ENCODE data around the gene KRT3.

Gene KRT3

DNA sequence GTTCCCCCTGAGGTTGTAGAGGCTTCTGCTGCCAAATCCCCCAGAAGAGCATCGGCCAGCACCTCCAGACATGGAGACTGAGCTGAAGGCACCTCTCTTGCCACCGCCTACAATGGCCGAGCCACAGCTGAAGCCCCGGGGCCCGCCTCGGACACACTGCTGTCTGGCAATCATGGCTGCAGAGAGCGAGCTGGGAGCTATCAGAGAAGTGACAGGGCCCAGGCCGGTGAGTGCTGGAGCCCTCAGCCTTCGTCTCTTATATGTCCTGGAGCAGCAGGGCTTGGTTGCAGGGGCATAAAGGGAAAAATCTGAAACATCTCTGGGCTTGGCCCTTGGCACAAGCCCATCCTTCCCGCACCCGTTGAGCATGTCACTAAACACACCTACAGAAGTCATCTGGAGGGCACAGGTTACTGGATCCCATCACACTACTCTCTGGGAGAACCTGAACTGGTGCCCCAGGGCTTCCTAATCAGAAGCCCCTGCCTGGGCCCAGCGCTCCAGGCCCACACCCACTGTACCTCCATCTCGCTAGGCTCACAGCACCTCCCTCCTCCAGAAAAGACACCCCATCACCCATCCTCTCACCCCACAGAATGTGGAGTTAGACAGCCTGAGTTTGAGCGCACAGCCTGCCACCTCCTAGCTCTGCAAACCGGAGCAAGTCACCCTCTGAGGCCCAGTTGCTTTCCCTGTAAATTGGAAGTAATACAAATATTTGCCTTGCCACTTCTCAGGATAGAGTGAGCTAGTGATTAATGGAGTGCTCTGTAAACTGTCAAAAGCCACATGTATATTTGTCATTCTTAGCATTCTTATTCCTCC, 18.2 kb upstream of the KRT3 start, which contains the start of gene KRT4:
KRT4 (minus strand) TSS at position 232 of the 825 bp plus-strand sequence; CDS start at position 174, 58 bp downstream.
- no peak for DNase-seq (ENCODE audit: low spot score)

DNA sequence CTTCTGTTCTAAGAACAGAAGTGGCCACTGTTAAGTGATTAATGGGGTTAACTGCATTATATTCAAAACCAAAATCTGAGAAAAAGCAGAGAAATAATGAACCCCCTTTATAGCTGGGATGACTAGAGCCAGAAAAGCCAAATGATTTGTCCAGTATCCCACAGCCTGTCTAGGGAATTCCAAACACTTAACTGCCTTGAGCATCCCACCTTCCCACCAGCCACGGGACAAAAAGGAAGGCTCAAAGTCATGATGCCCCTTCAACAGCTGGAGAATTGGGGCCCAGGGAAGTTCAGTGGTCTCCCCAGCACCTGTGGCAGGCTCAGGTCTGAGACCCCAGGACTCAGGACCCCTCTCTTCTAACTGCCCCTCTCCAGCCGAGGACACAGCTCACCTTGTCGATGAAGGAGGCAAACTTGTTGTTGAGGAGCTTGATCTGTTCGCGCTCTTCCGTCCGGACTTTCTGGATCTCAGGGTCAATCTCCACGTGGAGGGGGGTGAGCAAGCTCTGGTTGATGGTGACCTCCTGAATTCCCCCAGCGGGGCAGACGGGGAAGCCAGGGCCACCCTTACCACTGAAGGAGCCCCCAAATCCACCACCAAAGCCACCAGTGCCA, 17.4 kb upstream of the KRT3 start:
- DNase-seq (ENCODE audit: low spot score): no peak

DNA sequence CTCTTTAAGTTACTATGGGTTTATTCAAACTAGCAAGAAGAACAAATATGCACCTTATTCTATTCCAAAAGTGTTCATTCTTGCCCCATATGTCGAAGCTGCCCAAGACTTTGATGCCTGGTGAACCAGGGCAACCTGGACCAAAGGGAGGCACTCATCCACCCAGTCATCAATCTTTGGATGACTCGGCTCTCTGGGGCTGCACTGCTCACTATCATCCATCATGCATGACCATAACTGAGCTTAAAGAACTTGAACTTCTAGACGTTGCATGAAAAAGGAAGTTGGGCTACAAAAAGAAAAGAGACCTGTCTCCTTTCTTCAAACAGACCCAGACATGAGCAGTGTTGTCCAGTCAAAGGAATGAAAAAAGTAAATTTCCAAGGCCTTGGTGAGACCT, 16.8 kb upstream of the KRT3 start:
- no peak for DNase-seq (ENCODE audit: low spot score)

DNA sequence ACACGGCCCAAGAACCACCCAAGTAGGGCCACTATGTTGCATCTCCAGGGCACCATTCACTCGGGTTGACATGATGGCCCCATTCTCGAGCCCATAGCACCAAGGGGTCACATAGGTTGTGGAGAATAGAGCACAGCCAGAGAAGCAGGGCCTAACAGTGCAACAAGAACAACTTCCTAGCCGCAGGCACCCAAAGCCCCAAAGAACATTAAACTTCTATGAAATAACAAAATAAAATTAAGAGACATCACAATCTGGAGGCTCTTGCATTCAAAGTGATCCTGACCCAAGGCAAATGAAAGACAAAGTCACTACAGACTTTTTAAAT, 16.1 kb upstream of the KRT3 start:
- no peak for DNase-seq (ENCODE audit: low spot score)

DNA sequence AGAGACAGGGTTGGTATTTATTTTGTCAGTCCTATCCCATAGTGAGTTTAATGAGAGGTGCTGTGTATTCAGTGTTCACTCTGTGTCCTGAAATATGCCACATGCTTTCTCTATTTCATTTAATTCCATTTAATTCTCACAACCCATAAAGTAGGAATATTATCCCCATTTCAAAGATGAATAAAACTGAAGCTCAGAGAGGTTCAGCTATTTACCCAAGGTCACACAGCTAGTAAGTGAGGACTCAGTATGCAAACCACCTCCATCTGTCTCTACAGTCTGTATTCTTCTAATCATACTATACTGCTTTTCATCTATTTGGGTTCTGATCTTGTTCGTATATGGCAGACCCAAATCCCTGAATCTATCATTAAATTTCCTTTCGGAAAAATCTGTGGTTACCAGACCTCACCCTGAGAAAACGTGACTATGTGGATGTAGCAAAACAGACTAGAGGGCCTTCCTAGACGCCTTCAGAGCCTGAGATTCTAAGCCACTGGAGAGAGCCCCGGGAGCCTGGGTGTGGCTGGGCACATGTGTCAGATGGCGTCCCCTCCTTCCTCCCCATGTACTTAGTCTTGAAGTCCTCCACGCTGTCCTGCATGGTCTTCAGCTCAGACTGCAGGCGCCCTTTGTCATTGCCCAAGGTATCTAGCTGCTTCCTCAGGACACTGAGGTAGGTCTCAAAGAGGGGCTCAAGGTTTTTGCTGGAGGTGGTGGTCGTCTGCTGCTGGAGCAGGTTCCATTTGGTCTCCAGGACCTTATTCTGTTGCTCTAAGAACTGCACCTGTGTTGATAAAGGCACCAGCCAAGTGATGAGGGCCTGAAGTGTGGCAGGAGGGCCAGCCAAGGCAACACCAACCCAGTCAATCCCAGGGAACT, 15.5 kb upstream of the KRT3 start:
- no peak for DNase-seq (ENCODE audit: low spot score)

DNA sequence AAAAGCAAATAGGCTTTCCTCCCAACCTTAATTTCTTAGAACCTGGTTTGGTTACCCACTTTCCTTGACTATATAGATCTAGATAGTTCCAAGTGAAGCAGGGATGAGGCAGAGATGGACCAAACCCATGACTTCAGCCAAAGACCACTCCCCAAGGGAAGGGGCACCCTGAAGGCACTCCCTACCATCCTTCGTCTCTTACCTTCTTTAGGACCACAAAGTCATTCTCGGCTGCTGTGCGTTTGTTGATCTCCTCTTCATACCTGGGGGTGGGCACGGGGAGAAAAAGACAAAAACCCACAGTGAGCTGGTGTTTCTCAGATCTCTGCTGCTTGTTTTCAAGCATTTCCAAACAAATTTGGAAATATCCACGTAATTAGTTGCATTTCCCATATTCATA, 14.6 kb upstream of the KRT3 start:
- DNase-seq (ENCODE audit: low spot score): no peak

DNA sequence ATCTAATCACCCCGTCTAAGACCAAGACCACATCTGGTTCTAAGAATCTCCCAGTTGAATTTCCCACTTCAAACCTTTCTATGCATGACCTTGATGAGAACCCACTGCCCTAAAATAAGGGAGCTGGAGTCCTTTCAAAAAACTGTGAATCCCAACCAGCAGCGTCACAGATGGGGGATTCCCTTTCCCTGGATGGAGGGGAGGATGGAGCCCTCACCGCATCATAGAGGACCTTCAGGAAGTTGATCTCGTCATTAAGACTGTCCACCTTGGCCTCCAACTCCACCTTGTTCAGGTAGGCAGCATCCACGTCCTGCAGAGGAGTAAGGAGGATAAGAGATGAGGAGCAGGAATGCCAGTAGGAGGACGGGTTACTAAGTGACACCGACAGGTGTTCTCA, 13.2 kb upstream of the KRT3 start:
- DNase-seq (ENCODE audit: low spot score): no peak

DNA sequence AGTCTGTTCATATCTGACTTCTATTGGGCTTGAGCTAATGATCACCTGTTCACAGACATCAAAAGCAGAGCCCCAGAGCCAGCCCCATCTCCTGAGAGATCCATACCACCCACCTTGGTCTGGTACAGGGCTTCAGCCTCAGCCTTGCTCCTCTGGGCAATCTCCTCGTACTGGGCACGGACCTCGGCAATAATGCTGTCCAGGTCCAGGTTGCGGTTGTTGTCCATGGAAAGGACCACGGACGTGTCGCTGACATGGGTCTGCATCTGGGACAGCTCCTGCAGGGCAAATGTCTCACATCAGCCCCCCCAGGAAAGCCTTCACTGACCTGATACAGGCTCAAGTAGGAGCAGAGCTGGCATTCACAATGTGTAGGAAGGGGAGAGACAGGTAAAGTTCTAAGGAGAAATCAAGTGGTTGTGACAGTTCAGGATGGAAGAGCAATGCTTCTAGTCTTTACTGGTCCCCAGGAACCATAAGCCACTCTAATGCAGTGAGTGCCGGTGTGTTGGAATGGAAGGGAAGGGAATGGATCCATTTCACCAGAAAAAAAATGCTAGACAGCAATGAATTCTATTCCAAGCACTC, 12.8 kb upstream of the KRT3 start:
- no peak for DNase-seq (ENCODE audit: low spot score)

DNA sequence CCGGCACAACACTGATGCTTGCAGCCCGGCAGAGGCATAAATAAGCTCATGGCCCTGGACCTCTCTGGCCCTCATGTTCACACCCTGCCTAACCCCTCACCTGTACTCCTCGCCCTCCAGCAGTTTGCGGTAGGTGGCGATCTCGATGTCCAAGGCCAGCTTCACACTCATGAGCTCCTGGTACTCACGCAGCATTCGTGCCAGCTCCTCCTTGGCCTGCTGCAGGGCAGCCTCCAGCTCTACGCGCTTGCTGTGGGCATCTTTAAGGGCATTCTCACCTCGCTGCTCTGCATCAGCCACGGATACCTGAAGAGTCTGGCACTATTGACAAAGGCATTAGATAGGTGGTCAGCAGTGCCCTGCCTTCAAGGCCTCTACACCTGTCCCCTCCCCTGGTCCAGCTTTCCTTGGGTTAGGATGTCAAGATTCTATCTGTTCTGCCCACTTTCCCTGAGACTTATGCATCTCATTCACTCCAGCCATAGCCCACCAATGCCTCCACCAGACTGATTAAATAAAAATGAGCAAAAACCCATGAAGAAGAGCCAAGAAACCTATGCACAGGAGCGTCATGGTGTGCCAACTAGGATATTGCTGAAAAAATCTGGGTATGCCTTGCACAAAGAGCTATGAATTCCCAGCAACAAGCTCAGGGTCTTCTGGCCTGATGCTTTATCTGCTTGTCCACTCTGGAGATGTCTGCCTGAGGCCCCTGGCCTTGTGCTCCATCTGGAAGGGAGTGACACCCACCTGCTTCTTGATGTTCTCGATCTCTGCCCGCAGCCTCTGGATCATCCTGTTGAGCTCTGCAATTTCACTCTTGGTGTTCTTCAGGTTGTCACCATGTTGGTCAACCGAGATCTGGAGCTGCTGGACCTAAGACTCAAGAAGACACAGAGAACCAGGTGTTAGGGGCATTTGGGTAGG, 11.9 kb upstream of the KRT3 start:
- no peak for DNase-seq (ENCODE audit: low spot score)

DNA sequence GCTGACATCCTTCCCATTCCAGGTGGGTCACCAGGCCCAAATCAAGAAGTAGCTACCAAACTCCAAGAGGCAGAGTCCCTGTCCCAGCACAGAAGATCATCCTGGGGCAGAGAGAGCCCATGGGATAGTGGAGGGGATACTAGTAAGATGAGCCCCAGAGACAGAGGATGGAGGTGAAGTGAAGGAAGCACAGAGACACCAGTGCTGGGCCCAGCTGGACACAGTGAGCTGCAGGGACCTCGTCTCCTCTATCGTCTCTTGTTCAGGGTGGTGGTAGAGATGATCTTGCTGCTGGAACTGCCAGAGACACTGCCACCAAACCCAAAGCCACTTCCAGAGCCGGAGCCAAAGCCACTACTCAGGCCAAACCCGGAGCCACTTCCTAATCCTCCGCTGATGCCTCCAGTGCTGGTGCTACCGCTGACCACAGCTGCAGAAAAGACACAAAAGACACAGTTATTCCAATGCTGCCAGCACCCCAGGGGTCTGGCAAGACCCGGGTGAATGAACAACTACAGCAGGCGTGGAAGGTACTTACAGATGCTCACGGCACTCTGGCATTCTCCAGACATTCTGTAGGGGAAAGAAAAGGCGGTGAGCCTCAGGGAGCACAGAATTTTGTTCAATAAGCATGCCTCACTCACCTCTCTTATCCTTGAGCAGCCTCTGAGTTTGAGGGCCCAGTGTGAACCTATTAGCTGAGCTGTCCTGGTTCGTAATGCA, 11.1 kb upstream of the KRT3 start:
- no peak for DNase-seq (ENCODE audit: low spot score)

DNA sequence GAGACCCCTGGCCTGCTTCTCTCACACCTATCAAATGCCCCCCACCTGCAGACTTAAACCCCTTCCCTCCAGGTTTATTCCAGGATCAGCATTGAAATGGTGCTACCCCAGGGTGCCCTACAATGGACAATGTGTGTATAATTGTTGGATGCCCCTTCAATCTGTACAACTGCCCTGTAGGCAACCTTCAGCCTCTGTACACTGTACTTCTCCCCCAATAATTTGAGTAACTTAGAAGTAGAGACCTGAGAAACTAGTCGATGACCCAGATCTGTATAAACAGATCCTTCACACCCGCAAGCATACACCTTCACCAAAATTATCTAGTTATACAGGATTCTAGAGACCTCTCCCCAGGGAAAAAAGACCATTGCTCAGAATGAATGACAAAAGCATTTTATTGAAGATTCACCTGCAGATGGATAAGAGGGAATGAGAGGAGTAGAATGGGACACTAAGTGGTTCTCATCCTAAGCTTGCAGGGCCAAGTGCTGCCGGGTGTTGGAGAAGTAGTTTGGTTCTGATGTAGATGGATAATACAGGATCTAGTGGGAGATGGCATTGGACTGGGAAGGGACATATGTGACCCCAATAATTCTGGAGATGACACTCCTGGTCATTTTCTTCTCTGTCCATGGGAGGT, 10.4 kb upstream of the KRT3 start:
- no peak for DNase-seq (ENCODE audit: low spot score)

DNA sequence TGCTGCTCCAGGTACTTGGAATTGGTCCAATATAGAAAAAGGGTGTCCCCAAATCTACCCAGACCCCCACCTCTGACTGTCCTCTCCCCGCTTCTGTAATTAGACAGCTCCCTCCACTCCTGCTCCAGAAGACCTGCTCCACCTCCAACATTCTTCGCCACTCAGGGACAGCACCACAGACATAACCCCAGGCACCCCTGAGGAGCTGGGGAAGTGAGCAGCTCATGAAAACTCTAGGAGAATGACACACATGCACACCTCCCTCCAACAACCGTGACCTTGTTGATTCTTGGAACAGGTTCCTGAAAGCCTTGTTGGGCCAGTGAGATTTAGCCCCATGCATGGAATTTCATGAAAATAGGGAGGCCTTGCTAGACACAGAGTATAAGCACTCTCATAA, 9.8 kb upstream of the KRT3 start:
- no peak for DNase-seq (ENCODE audit: low spot score)

DNA sequence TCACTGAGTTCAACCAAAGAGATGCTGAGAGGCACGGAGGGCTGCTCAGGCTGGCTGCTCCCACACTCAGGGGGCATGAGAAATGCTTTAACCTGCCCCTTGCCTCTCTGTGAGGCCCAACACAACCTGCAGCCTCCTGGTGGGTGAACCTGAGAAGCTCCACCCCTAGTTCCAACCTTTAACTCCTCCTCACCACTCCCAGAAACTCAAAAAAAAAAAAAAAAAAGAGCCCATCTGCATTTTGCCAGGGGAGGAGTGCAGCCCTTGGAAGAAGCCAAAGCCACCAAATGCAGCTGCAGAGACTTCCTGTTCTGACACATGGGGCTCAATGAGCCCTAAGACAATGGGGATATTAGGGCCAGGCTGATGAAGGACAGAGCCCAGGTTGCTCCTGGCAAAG, 9.1 kb upstream of the KRT3 start:
- no peak for DNase-seq (ENCODE audit: low spot score)

DNA sequence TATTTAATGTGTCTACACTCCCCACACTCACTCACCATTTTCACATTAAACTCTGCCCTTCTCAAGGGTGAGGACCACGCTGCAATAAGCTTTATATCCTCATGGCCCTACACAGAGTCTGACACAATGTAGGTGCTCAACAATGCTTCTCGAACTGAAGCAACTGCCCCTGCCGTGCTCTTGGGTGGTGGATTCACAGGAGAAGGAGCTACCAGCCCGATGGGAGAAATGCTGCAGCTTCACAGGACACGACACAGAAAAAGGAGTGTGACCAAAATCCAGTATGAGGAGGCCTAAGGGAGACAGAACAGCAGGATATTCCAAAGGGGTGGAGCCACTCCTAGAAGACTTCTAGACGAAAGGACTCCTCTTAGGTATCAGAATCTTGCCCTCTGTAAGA, 6.5 kb upstream of the KRT3 start:
- DNase-seq (ENCODE audit: low spot score): no peak

DNA sequence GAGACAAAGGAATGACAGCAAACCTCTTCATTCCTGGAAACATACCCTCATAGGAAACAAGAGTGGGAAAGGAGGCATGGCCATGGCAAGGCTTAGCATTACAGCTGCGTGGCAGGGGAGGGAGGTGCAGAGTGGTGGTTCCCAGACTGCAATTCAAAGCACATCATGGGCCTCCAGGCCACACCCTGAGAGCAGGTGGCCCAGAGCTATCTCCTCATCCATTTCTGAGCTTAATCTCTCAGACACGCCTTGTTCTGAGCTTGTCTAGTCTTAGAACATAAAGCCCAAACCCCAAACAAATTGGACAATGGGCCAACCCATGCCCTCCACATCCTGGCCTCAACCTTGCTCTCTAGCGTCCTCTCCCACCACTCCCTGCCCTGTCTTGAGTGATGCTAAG, 5.9 kb upstream of the KRT3 start:
- no peak for DNase-seq (ENCODE audit: low spot score)

DNA sequence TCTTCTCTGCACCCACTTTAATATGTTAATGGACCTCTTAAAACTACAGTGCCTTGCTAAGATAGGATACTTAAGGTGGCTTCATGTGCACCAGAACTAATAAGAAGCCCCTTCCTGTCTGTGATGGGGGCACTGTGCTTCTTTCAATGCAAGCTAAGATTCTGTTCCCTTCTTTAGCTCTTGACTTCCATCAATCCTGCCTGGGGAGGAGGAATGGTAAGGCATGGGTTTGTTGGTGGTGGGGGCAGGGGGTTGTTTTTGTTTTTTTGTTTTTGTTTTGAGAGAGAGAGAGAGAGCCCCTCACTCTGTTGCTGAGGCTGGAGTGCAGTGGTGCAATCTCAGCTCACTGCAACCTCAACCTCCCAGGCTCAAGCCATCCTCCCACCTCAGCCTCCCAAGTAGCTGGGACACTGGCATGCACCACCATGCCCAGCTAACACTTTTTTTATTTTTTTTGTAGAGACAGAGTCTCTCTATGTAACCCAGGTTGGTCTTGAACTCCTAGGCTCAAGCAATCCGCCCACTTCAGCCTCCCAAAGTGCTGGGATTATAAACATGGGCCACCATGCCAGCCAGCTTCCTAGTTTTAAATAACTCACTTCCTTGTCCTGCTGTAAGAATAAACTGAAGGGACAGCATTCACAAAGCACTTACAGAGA, 4.5 kb upstream of the KRT3 start:
- DNase-seq (ENCODE audit: low spot score): no peak

DNA sequence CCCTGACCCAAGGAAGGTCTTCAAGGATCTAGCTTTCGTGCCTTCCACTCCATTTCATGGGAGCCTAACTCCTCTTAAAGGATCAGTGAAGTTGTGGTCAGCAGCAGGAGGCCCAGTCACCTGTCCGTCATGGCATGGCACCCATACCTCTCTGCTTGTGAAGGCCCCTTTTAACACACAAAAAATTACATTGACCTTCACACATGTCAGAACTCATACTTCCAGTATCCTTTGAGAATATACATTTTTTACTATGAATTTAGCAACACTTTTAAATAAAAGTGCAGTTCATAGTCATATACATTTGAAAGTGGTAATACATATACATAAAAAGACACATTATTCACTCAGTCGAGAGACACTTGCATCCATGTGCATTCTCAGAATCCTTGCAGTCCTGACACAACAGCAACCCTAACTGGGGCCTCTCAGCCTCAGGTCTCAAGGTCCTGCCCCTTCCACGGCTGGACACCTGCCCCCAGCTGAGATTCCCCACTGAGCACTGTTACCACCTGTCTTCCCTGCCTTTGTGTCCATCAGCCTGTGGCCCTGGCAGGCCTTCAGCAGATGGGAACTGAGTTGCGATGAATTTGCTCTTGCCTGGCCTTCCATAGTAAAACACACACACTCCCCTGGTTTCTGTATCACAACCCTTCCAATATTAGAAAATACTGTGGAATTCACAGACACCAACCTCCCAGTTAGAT, 3.7 kb upstream of the KRT3 start:
- no peak for DNase-seq (ENCODE audit: low spot score)

DNA sequence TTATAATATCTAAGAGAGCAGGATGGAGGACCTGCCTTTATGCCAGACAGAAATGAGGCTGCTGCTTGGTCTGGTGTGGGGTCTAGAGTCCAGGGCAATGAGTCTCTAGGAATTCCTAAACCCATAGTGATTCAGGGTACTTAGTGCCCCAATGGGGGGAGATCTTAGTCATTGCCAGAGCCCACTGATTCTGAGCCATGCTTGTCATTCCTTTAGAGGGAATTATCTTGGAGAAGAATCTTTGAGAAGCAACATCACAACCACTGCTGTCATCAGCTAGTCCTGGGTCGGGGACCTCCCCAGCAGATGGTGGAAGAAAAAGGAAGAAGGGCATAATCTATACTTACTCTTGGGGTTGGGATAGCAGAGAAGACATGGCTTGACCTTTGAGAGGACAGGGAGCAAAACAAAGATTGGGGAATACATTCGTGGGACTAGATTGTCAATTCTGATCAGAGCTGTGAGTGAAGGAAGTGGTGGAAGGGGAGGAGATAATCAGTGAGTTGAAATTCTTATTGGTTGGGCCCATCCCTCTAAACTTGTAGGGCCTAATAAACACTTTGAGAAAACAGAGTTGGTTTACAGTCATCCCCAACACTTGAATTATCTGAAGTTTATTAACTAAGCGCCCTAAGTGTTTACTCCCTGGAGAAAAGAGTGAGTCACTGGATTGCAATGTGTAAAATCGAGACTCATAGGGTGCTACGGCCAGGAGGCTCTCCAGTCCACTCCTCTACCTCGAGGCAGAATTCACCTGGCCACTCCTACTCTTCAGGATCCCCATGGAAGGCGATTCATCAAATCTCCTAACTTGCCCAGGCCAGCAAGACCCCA, 3.0 kb upstream of the KRT3 start:
- no peak for DNase-seq (ENCODE audit: low spot score)
